A549 (cell line): ENCODE measurements around the gene TMEM255B. TPM values are rescaled to one million over a fixed set of nuclear protein-coding genes. Genes with fewer than 3 reads are reported as not detected.

Experiments
- ATAC-seq, 2 experiments: fragments of 200-7000 bp in 1 of 2; fragments of >200 bp in 1 of 2; cut with Nextera tagmentation in 1 of 2; cut with Tn5 transposase in 1 of 2; 3 replicates each; pipeline versions ENCODE4 v1.8.0 to v1.9.1; 2018 to 2020; ENCODE audit warnings: mild to moderate bottlenecking in 1 of 2, moderate library complexity in 1 of 2
- CTCF ChIA-PET: fragments of 300-600 bp; sonication (Branson Sonifier 250); formaldehyde crosslinking; extraction: SDS; loops from one replicate; lab custom pipeline; 2021; ENCODE audit warnings: antibody characterized with exemption, inconsistent platforms; lab: Yijun Ruan, JAX
- POLR2A ChIA-PET: fragments of 350-600 bp; formaldehyde crosslinking; extraction: SDS; loops from one replicate; lab custom pipeline; 2021; ENCODE audit warnings: antibody characterized with exemption, inconsistent platforms; lab: Yijun Ruan, JAX
- DNase-seq, 2 experiments: peaks; one replicate each; pipeline versions ENCODE4 v3.0.0 to v3.0.0-alpha.2; 2011 to 2016; ENCODE audit warnings: low read depth in 1 of 2, low spot score in 1 of 2
- FAIRE-seq: peaks from 2 replicates; lab custom pipeline; 2011; peaks lifted over from hg19 to GRCh38; lab: Jason Lieb, UNC
- H3K27ac ChIP-seq, 2 experiments: fragments of >200 bp; sonication (Bioruptor Twin); formaldehyde crosslinking; 3 replicates each; pipeline ENCODE4 v1.5.1; 2016 to 2017
- H3K4me1 ChIP-seq: fragments of >200 bp; sonication (Bioruptor Twin); formaldehyde crosslinking; 3 replicates; pipeline ENCODE4 v1.6.1; 2016
- H3K4me2 ChIP-seq: fragments of >200 bp; sonication (Bioruptor Twin); formaldehyde crosslinking; 3 replicates; pipeline ENCODE4 v1.6.1; 2016
- H3K4me3 ChIP-seq: fragments of >200 bp; sonication (Bioruptor Twin); formaldehyde crosslinking; 3 replicates; pipeline ENCODE4 v1.5.1; 2016
- H3K9me3 ChIP-seq: fragments of >200 bp; sonication (Bioruptor Twin); formaldehyde crosslinking; 3 replicates; pipeline ENCODE4 v1.6.1; 2016
- CBX2 ChIP-seq: fragments of 200-600 bp; sonication (generic); IDR thresholded peaks from 2 replicates; pipeline ENCODE4 v1.6.1; 2016; ENCODE audit warnings: low read depth, mild to moderate bottlenecking, borderline replicate concordance
- CHD2 ChIP-seq: fragments of 150-350 bp; IDR thresholded peaks from 2 replicates; pipeline ENCODE4 v1.6.1; 2014; ENCODE audit warnings: low read length; ENCODE audit not compliant: partially characterized antibody
- ELK1 ChIP-seq: fragments of 150-350 bp; IDR thresholded peaks from 2 replicates; pipeline ENCODE4 v1.6.1; 2014; ENCODE audit warnings: low read depth, mild to moderate bottlenecking, low read length
- EP300 ChIP-seq, 2 experiments: fragments of >200 bp; sonication (Bioruptor Twin); formaldehyde crosslinking; IDR thresholded peaks; 2 replicates in 1 of 2; 3 replicates in 1 of 2; pipeline ENCODE4 v1.6.1; 2016 to 2017
- FOSB ChIP-seq: fragments of 250-450 bp; sonication (Bioruptor Pico); IDR thresholded peaks from 2 replicates; pipeline ENCODE4 v1.5.0; 2020; ENCODE audit warnings: mild to moderate bottlenecking, moderate library complexity
- FOSL2 ChIP-seq, 2 experiments: fragments of 450-650 bp in 1 of 2; fragments of >200 bp in 1 of 2; sonication (Bioruptor Twin) in 1 of 2; formaldehyde crosslinking; IDR thresholded peaks; 2 replicates each; pipeline versions ENCODE4 v1.5.0 to v1.6.1; 2016 to 2020; ENCODE audit warnings: mild to moderate bottlenecking in 1 of 2, moderate library complexity in 1 of 2
- FOXS1 ChIP-seq: fragments of 250-450 bp; sonication (Bioruptor Pico); IDR thresholded peaks from 2 replicates; pipeline ENCODE4 v1.5.0; 2020; ENCODE audit warnings: mild to moderate bottlenecking, moderate library complexity
- GATA3 ChIP-seq: IDR thresholded peaks from 2 replicates; pipeline ENCODE4 v1.6.1; 2012; ENCODE audit warnings: borderline replicate concordance
- HES2 ChIP-seq: fragments of >200 bp; sonication (Bioruptor Twin); formaldehyde crosslinking; IDR thresholded peaks from 2 replicates; pipeline ENCODE4 v1.6.1; 2016
- KDM5A ChIP-seq: fragments of 200-600 bp; sonication (generic); IDR thresholded peaks from 2 replicates; pipeline ENCODE4 v1.6.1; 2016; ENCODE audit warnings: antibody characterized with exemption, mild to moderate bottlenecking
- MAFK ChIP-seq: fragments of 450-650 bp; IDR thresholded peaks from 2 replicates; pipeline ENCODE4 v1.6.1; 2014; ENCODE audit not compliant: partially characterized antibody
- NPAS2 ChIP-seq: fragments of 250-450 bp; sonication (Bioruptor Pico); IDR thresholded peaks from 2 replicates; pipeline ENCODE4 v1.8.0; 2022; ENCODE audit warnings: mild to moderate bottlenecking, moderate library complexity, borderline replicate concordance
- PHF8 ChIP-seq: fragments of 200-600 bp; sonication (generic); IDR thresholded peaks from 2 replicates; pipeline ENCODE4 v1.6.1; 2016; ENCODE audit warnings: low read depth, mild to moderate bottlenecking, antibody characterized with exemption, moderate library complexity, borderline replicate concordance
- POLR2A ChIP-seq: IDR thresholded peaks from 2 replicates; pipeline ENCODE4 v1.6.1; 2012; ENCODE audit warnings: mild to moderate bottlenecking, low read length
- RCOR1 ChIP-seq: fragments of 150-350 bp; IDR thresholded peaks from 2 replicates; pipeline ENCODE4 v1.6.1; 2014; ENCODE audit warnings: antibody characterized with exemption, low read length, low read depth
- USF2 ChIP-seq: fragments of 450-650 bp; IDR thresholded peaks from 2 replicates; pipeline ENCODE4 v1.6.1; 2014; ENCODE audit warnings: antibody characterized with exemption
- WGBS: methylation state at CpG from one replicate; pipeline ENCODE4 v1.1.6; 2017; ENCODE audit errors: missing lambda C conversion rate; 5-methylcytosine and 5-hydroxymethylcytosine counted together
- polyA plus RNA-seq, 4 experiments: library from polyadenylated mRNA; depleted of rRNA in 3 of 4; stranded (reverse); fragments of >200 nt; fragmentation: RNase III in 1 of 4; extraction: RNeasy Plus Mini Kit Qiagen cat#74134 plus additional on column Dnase treatment in 1 of 4; gene quantifications; 2 replicates in 3 of 4; 3 replicates in 1 of 4; pipeline ENCODE4 v1.2.3, GENCODE V29; 2011 to 2017
- TF ChIP-seq, protein P1 (sequence below): IDR thresholded peaks from 2 replicates; pipeline ENCODE4 v1.6.1; 2012

Gene TMEM255B
- polyA plus RNA-seq, 2 of the 4 experiments (the other 2 are of a cell fraction) = 0.54 to 1.1 TPM

GRCh38 chr13:113810640-113811039, 51.6 kb downstream of the TMEM255B start:
- Histone ChIP-seq H3K4me2 (no peak overlapping the region), H3K27ac (no peak overlapping the region), H3K4me3 (no peak overlapping the region), H3K9me3 (peaks cover 12% of the 10 kb centered on the region; the same call in 2 of the 3 replicates), H3K4me1 (no peaks in the 10 kb centered on the region)
- 60% methylated on average over 1 of the region's 14 CpGs for WGBS
- ChIA-PET POLR2A (no interaction called here), CTCF (no interaction called here)
- FAIRE-seq = no peak
- DNase-seq = no peak
- TF ChIP-seq ELK1 (no peak), HES2 (no peak), KDM5A (no peak), POLR2A (no peak), FOSL2 (IDR thresholded peaks at IDR 0.05) (no peak), FOSL2 (CRISPR knock-in tag; IDR thresholded peaks at IDR 0.05) (no peak), PHF8 (no peak), CHD2 (no peak), RCOR1 (no peak), USF2 (no peak), GATA3 (no peak), FOXS1 (CRISPR knock-in tag) (no peak), CBX2 (no peak)
- TF ChIP-seq, protein P1, sequence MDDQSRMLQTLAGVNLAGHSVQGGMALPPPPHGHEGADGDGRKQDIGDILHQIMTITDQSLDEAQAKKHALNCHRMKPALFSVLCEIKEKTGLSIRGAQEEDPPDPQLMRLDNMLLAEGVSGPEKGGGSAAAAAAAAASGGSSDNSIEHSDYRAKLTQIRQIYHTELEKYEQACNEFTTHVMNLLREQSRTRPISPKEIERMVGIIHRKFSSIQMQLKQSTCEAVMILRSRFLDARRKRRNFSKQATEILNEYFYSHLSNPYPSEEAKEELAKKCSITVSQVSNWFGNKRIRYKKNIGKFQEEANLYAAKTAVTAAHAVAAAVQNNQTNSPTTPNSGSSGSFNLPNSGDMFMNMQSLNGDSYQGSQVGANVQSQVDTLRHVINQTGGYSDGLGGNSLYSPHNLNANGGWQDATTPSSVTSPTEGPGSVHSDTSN = no peak
- no peak for ATAC-seq

DNA sequence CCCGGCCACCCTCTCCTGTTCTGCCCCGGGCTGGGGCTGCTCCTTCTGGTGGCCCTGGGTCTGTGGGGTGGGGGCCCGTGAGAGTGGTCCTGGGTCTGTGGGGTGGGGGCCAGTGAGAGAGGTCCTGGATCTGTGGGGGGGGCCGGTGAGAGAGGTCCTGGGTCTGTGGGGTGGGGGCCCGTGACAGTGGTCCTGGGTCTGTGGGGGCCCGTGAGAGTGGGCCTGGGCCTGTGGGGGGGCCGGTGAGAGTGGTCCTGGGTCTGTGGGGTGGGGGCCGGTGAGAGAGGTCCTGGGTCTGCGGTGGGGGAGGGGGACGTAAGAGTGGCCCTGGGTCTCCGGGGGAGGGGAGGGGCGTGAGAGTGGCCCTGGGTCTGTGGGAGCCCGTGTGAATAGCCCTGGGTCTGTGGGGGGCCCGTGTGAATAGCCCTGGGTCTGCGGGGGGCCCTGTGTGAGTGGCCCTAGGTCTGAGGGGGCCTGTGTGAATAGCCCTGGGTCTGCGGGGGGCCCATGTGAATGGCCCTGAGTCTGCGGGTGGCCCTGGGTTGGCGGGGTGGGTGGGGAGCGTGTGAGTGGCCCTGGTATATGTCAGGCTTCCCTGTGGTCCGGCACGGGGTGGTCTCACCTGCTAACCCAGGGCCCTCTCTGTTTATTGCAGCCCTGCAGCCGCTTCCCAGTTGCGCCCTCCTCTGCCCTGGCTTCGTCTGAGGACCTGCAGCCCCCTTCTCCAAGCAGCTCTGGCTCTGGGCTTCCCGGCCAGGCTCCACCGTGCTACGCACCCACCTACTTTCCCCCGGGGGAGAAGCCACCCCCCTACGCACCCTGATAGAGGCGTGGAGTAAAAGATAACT, 52.3 kb downstream of the TMEM255B start:
- no peak for ATAC-seq
- CTCF ChIA-PET = no interaction called here
- peaks cover 12% of the 10 kb centered on the region; the same call in 2 of the 3 replicates for H3K9me3 ChIP-seq
- POLR2A ChIA-PET = no interaction called here
- H3K4me3 ChIP-seq = no peak overlapping the region
- no peak for TF ChIP-seq FOSB (CRISPR knock-in tag)
- no peak for TF ChIP-seq ELK1
- TF ChIP-seq MAFK = no peak
- TF ChIP-seq, protein P1 = no peak
- no peak for TF ChIP-seq NPAS2 (CRISPR knock-in tag)
- no peak for TF ChIP-seq USF2
- TF ChIP-seq EP300 (IDR thresholded peaks at IDR 0.05) = no peak
- FAIRE-seq = no peak
- no peak overlapping the region for H3K27ac ChIP-seq
- WGBS = 81% methylated on average over 9 of the region's 30 CpGs
- no peaks in the 10 kb centered on the region for H3K4me1 ChIP-seq
- no peak for DNase-seq
- H3K4me2 ChIP-seq = no peak overlapping the region
